Measurements from ENCODE around the gene WHRN.

Gene WHRN

GRCh38 chr9:114461468-114461867 is 43.8 kb downstream of the WHRN start:
- no peak overlapping the region for H3K27ac ChIP-seq
- H3K4me3 ChIP-seq (ENCODE audit: low read depth, low read length) = no peak overlapping the region
- TF ChIP-seq, protein P1, sequence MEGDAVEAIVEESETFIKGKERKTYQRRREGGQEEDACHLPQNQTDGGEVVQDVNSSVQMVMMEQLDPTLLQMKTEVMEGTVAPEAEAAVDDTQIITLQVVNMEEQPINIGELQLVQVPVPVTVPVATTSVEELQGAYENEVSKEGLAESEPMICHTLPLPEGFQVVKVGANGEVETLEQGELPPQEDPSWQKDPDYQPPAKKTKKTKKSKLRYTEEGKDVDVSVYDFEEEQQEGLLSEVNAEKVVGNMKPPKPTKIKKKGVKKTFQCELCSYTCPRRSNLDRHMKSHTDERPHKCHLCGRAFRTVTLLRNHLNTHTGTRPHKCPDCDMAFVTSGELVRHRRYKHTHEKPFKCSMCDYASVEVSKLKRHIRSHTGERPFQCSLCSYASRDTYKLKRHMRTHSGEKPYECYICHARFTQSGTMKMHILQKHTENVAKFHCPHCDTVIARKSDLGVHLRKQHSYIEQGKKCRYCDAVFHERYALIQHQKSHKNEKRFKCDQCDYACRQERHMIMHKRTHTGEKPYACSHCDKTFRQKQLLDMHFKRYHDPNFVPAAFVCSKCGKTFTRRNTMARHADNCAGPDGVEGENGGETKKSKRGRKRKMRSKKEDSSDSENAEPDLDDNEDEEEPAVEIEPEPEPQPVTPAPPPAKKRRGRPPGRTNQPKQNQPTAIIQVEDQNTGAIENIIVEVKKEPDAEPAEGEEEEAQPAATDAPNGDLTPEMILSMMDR (IDR thresholded peaks at IDR 0.05; ENCODE audit: low read depth, low read length, missing control alignments) = no peak

DNA sequence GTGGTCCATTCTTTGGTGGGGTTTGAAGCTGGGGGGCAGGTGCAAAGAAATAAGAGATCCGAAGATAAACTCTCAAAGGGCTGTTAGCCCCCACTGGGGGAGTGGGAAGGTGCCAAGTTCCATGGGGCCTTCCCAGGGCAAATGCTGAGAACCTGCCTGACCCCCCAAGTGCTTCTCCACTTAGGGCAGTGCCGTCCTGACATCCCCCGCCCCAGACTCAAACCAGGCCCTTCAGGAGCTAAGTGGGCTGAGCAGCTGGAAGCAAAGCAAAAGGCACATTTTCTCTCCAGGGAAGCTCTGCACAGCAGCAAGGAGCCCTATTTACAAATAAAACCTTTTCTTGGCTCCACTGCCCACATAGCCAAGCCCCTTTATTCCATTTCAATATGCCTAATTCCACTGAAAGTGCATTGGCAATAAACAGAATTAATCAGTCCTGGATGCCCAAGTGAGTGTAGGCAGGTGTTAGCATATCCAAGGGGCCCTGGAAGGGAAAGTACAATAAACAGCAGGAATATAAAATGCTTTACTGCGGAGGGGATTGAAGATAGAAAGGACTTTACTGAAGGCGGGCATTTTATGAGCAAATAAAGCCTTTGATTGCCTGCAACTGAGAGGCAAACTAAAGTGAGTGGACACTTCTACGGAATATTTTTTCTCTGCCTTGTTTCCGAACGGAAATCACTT is 44.6 kb downstream of the WHRN start:
- TF ChIP-seq, protein P1 (IDR thresholded peaks at IDR 0.05; ENCODE audit: low read depth, low read length, missing control alignments) = no peak
- no peak overlapping the region for H3K4me3 ChIP-seq (ENCODE audit: low read depth, low read length)
- in situ Hi-C loops (cut with HindIII; ENCODE audit: low pct_ligation_motif_present, low sequenced_read_pairs) = no loop called here
- H3K27me3 ChIP-seq (replicated peaks) = no peaks in the 10 kb centered on the region
- H3K27ac ChIP-seq = no peak overlapping the region
- DNase-seq = no peak
- H3K36me3 ChIP-seq (replicated peaks) = no peaks in the 10 kb centered on the region

More at GRCh38 chr9:114461468-114461867, 43.8 kb downstream of the WHRN start:
- Histone ChIP-seq H3K27me3 (replicated peaks) (no peaks in the 10 kb centered on the region), H3K36me3 (replicated peaks) (no peaks in the 10 kb centered on the region)
- no peak for DNase-seq
- in situ Hi-C loops (cut with HindIII; ENCODE audit: low pct_ligation_motif_present, low sequenced_read_pairs) = no loop called here

DNA sequence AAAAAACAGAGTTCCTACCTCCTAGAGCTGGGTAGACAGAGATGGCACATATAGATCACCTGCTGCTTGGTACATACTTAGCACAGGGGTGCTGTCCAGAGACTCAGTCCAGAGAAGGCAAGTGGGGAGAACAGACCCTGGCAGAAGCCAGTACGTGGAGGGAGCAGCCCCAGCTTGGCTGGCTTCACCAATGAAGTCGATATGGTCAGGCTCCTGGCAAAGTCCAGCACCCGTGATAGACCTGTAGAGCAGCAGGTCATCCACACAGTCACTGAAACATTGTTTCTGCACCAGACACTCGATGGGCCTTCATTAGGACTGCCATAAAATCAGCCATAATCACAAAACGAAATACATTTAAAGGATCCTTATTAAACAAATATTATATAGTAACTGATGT is 45.8 kb downstream of the WHRN start:
- Histone ChIP-seq H3K36me3 (replicated peaks) (no peaks in the 10 kb centered on the region), H3K27me3 (replicated peaks) (no peaks in the 10 kb centered on the region), H3K4me3 (ENCODE audit: low read depth, low read length) (no peak overlapping the region), H3K27ac (no peak overlapping the region)
- no peak for DNase-seq
- in situ Hi-C loops (cut with HindIII; ENCODE audit: low pct_ligation_motif_present, low sequenced_read_pairs) = no loop called here
- TF ChIP-seq, protein P1 (IDR thresholded peaks at IDR 0.05; ENCODE audit: low read depth, low read length, missing control alignments) = no peak

DNA sequence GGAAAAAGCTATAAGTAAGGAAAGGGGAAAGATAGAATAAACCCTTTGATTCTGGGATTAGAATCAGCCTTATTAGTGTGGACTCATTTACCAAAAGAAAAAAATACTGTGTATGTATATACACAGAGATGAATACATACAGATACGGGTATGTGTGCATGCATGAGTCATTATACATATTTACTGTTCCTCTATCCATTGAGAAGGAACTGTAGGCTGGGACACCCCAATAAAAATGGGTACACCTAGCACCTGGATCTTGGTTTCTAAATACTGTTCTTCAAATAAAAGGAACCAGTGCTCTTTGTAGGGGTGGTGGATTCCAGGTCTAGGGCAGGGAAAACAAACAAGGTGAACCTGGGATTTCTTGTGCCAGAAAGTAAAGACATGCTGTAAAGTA is 48.3 kb downstream of the WHRN start:
- no peaks in the 10 kb centered on the region for H3K36me3 ChIP-seq (replicated peaks)
- no peak overlapping the region for H3K4me3 ChIP-seq (ENCODE audit: low read depth, low read length)
- H3K27ac ChIP-seq = no peak overlapping the region
- DNase-seq = no peak
- TF ChIP-seq, protein P1 (IDR thresholded peaks at IDR 0.05; ENCODE audit: low read depth, low read length, missing control alignments) = no peak
- H3K27me3 ChIP-seq (replicated peaks) = no peaks in the 10 kb centered on the region
- in situ Hi-C loops (cut with HindIII; ENCODE audit: low pct_ligation_motif_present, low sequenced_read_pairs) = no loop called here

GRCh38 chr9:114454652-114455051 is 50.6 kb downstream of the WHRN start:
- TF ChIP-seq, protein P1 (IDR thresholded peaks at IDR 0.05; ENCODE audit: low read depth, low read length, missing control alignments) = no peak
- Histone ChIP-seq H3K27me3 (replicated peaks) (no peaks in the 10 kb centered on the region), H3K27ac (no peak overlapping the region), H3K4me3 (ENCODE audit: low read depth, low read length) (no peak overlapping the region), H3K36me3 (replicated peaks) (no peaks in the 10 kb centered on the region)
- no peak for DNase-seq
- in situ Hi-C loops (cut with HindIII; ENCODE audit: low pct_ligation_motif_present, low sequenced_read_pairs) = no loop called here

All from brain microvascular endothelial cell (primary cell).